Tibial artery (tissue), 4 donors: ENCODE measurements around the gene ASIC1.
A peak's percentile ranks its signal among the peaks of the same experiment; 100 is the strongest.
"Not testable (repeated sequence)": the region's sequence is repeated elsewhere in the genome, so short reads cannot be mapped to it uniquely, and the experiment has no call there.

Source experiments
- DNase-seq, 2 donors: peaks; one replicate each; pipeline ENCODE4 v3.0.0-alpha.2; 2019
- H3K27ac ChIP-seq, 2 donors: fragments of 200-600 bp; sonication (generic) in 1 of 2; 1 replicate in 1 of 2; 2 replicates in 1 of 2; pipeline ENCODE4 v1.5.1; 2018 to 2019; ENCODE audit warnings: mild to moderate bottlenecking in 1 of 2
- H3K27me3 ChIP-seq, 2 donors: fragments of 200-600 bp; sonication (generic) in 1 of 2; one replicate each; pipeline versions ENCODE4 v1.5.1 to v1.6.0; 2016 to 2019
- H3K36me3 ChIP-seq, 3 donors: fragments of 200-600 bp; sonication (generic) in 2 of 3; one replicate each; pipeline ENCODE4 v1.5.1; 2016 to 2019; ENCODE audit warnings: mild to moderate bottlenecking in 2 of 3
- H3K4me1 ChIP-seq, 4 donors: fragments of 200-600 bp; sonication (generic) in 2 of 4; 1 replicate in 3 of 4; 2 replicates in 1 of 4; pipeline ENCODE4 v1.5.1; 2016 to 2019
- H3K4me3 ChIP-seq, 2 donors: fragments of 200-600 bp; sonication (generic) in 1 of 2; 1 replicate in 1 of 2; 2 replicates in 1 of 2; pipeline ENCODE4 v1.5.1; 2018 to 2019; ENCODE audit warnings: mild to moderate bottlenecking in 2 of 2
- H3K9me3 ChIP-seq, 3 donors: fragments of 200-600 bp; sonication (generic) in 1 of 3; one replicate each; pipeline ENCODE4 v1.5.1; 2016 to 2019
- intact Hi-C: fragments of 100-400 bp; cut with DNase I; formaldehyde crosslinking; loops from one replicate; pipeline ENCODE4 v1.15.0; 2023; ENCODE audit warnings: low total_unique reads
- TF ChIP-seq, protein P1 (sequence below), 2 experiments: fragments of 200-600 bp in 1 of 2; fragments of 450-650 bp in 1 of 2; IDR thresholded peaks; one replicate each; pipeline ENCODE4 v1.5.1; 2017 to 2019; ENCODE audit warnings: antibody characterized with exemption in 2 of 2, mild to moderate bottlenecking in 1 of 2, moderate library complexity in 1 of 2

Gene ASIC1

DNA sequence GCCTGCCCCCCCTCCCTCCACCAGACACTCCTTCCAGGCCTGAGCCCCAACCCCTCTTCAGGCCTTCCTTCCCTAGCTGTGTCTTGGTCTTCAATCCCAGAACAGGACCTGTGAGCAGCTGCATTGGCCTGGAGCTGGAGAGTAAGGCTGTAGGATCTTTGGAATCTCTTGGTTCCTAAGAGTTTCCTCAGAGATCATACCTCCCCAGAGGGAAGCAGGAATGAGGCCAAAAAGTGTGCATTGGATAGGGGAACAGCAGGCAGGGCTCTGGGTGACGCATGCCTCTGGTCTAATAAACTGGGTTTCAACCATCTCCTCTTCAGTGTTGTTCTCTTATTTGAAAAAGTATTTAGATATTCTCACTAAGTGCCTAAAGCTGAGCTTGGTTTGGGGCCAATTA is 25.9 kb downstream of the ASIC1 start:
- Histone ChIP-seq H3K9me3 (no peaks in the 10 kb centered on the region), H3K27ac (peak overlapping the region in 1 of 2 donors; percentile 91)
- TF ChIP-seq, protein P1, sequence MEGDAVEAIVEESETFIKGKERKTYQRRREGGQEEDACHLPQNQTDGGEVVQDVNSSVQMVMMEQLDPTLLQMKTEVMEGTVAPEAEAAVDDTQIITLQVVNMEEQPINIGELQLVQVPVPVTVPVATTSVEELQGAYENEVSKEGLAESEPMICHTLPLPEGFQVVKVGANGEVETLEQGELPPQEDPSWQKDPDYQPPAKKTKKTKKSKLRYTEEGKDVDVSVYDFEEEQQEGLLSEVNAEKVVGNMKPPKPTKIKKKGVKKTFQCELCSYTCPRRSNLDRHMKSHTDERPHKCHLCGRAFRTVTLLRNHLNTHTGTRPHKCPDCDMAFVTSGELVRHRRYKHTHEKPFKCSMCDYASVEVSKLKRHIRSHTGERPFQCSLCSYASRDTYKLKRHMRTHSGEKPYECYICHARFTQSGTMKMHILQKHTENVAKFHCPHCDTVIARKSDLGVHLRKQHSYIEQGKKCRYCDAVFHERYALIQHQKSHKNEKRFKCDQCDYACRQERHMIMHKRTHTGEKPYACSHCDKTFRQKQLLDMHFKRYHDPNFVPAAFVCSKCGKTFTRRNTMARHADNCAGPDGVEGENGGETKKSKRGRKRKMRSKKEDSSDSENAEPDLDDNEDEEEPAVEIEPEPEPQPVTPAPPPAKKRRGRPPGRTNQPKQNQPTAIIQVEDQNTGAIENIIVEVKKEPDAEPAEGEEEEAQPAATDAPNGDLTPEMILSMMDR (IDR thresholded peaks at IDR 0.05): no peak

DNA sequence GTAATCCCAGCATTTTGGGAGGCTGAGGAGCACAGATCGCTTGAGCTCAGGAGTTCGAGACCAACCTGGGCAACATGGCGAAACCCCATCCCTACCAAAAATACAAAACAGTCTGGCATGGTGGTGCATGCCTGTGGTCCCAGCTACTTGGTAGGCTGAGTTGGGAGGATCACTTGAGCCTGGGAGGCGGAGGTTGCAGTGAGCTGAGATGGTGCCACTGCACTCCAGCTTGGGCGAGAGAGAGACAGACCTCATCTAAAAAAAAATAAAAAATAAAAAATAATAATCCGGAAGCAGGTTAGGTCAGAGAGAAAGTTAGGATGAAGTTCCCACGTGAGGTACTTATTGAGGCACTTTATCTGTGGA is 27.0 kb downstream of the ASIC1 start:
- DNase-seq, H3K27me3 ChIP-seq, H3K9me3 ChIP-seq: not testable (repeated sequence)
- Histone ChIP-seq H3K27ac (peak overlapping the region; percentile 91 to 95), H3K36me3 (peaks cover 15 to 29% (median 27%) of the 10 kb centered on the region in 3 donors), H3K4me3 (peak overlapping the region; percentile 73 to 87), H3K4me1 (peaks cover 0 to 25% (median 16%) of the 10 kb centered on the region in 4 donors)
- intact Hi-C loops: loop anchor here (2.0 kb wide), 1 partner anchor 26 kb away; no protein-coding TSS in a partner anchor

More for the DNA sequence above, 25.9 kb downstream of the ASIC1 start:
- H3K27me3 ChIP-seq: no peaks in the 10 kb centered on the region
- peaks cover 0 to 21% (median 15%) of the 10 kb centered on the region in 4 donors for H3K4me1 ChIP-seq
- H3K36me3 ChIP-seq: peaks cover 8 to 18% (median 18%) of the 10 kb centered on the region in 3 donors
- DNase-seq: no peak
- no peak overlapping the region for H3K4me3 ChIP-seq
- intact Hi-C loops: no loop called here

DNA sequence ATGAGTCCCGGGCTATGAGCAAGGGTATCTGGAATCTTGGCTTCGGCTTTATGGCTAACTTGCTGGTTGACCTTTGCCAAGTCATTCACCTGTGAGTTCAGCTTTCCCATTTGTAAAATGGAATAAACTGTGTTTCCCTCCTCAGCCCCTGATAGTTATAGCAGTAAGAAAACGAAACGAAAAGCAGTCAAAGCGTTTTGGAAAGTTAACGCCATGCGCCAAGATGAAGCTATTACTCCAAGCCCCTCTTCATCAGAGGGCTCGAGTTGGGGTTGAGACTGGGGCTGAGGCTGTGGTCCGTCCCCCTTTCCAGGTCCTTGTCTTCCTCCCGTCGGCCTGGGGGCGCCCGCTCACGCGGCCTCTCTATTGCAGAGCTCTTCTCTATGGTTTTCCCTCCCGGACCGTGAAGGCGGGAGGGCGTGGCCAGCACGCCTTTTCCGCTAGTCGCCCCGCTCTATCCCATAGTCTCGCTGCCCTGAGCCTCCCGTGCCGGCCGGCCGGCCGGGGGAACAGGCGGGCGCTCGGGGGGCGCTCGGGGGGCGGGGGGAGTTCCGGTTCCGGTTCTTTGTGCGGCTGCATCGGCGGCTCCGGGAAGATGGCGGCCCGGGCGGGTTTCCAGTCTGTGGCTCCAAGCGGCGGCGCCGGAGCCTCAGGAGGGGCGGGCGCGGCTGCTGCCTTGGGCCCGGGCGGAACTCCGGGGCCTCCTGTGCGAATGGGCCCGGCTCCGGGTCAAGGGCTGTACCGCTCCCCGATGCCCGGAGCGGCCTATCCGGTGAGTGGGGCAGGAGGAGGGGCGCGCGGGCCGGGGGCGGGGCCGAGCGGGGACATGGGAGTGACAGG is 27.6 kb downstream of the ASIC1 start, which contains the start of gene SMARCD1:
SMARCD1 (plus strand) TSS at position 568 of the 840 bp plus-strand sequence; CDS start at position 596, 28 bp downstream.
- Histone ChIP-seq H3K36me3 (peaks cover 21 to 35% (median 33%) of the 10 kb centered on the region in 3 donors), H3K4me3 (peak within 1 kb of the TSS; percentile 73 to 87), H3K27ac (peak within 1 kb of the TSS; percentile 91 to 95), H3K4me1 (peaks cover 0 to 25% (median 16%) of the 10 kb centered on the region in 4 donors), H3K27me3 (no peaks in the 10 kb centered on the region), H3K9me3 (no peaks in the 10 kb centered on the region)
- TF ChIP-seq, protein P1 (IDR thresholded peaks at IDR 0.05): peak in 1 of 2 experiments; percentile 19
- DNase-seq: peak; percentile 95 to 96
- intact Hi-C loops: loop anchor here (2.0 kb wide), 1 partner anchor 26 kb away; no protein-coding TSS in a partner anchor

DNA sequence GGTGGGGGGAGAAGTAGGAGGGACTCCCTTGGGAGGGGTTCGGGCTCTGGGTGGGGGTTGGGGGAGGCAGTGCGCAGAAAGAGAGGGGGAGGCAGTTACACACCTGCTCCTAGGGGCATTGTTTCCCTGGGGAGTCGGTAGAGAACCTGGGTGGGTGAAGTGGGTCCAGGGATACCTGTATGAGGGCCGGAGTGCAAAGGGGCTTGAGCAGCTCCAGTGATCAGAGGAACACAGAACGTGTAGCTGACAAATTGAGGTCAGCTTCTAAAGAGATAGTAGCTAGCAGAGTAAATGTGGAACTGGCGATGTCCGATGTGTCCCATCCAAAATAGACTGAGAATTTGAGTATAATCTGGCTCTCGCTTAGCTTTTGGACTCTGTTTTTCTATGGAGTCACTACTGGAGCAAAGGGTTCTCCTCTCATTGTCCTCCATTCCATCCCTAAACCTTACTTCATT is 28.2 kb downstream of the ASIC1 start:
- Histone ChIP-seq H3K36me3 (peaks cover 27 to 41% (median 40%) of the 10 kb centered on the region in 3 donors), H3K9me3 (no peaks in the 10 kb centered on the region), H3K4me1 (peaks cover 0 to 25% (median 16%) of the 10 kb centered on the region in 4 donors), H3K27me3 (no peaks in the 10 kb centered on the region), H3K4me3 (peak overlapping the region; percentile 73 to 87), H3K27ac (peak overlapping the region; percentile 91 to 95)
- intact Hi-C loops: loop anchor here (2.0 kb wide), 1 partner anchor 25 kb away; no protein-coding TSS in a partner anchor
- DNase-seq: no peak
- TF ChIP-seq, protein P1 (IDR thresholded peaks at IDR 0.05): no peak

DNA sequence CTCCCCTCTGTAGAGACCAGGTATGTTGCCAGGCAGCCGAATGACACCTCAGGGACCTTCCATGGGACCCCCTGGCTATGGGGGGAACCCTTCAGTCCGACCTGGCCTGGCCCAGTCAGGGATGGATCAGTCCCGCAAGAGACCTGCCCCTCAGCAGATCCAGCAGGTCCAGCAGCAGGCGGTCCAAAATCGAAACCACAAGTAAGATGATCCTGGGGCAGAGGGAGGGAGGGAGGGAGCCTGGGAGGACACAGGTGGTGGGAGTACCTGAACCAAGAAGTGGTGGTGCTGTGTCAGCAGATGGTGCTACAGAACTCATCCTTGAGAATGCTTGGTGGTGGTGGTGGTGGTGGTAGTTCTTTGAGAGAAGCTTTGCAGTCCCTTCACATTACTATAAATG is 28.8 kb downstream of the ASIC1 start:
- TF ChIP-seq, protein P1 (IDR thresholded peaks at IDR 0.05): no peak

DNA sequence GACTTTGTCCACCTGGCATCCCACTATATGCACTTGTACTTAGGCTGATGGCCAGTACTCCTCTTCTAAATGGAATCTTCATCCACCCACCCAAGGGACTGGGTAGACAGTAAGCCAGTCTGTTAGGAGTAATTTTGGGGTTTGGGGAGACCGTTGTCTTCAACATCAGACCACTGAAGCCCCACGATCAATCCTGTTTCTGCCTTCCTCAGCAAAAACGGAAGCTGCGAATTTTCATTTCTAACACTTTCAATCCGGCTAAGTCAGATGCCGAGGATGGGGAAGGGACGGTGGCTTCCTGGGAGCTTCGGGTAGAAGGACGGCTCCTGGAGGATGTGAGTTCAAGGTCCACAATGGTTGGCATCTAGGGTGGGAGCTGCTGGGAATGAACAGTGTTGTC is 29.8 kb downstream of the ASIC1 start:
- Histone ChIP-seq H3K36me3 (peaks cover 40 to 56% (median 53%) of the 10 kb centered on the region in 3 donors), H3K4me1 (peaks cover 0 to 20% (median 16%) of the 10 kb centered on the region in 4 donors), H3K27ac (no peak overlapping the region), H3K27me3 (no peaks in the 10 kb centered on the region), H3K4me3 (no peak overlapping the region), H3K9me3 (no peaks in the 10 kb centered on the region)
- intact Hi-C loops: no loop called here
- DNase-seq: no peak
- TF ChIP-seq, protein P1 (IDR thresholded peaks at IDR 0.05): no peak

More for the DNA sequence above, 28.8 kb downstream of the ASIC1 start:
- Histone ChIP-seq H3K4me1 (peaks cover 0 to 20% (median 16%) of the 10 kb centered on the region in 4 donors), H3K4me3 (peak overlapping the region; percentile 73 to 87), H3K9me3 (no peaks in the 10 kb centered on the region), H3K27me3 (no peaks in the 10 kb centered on the region), H3K27ac (peak overlapping the region; percentile 91 to 95), H3K36me3 (peaks cover 31 to 46% (median 45%) of the 10 kb centered on the region in 3 donors)
- intact Hi-C loops: no loop called here
- DNase-seq: no peak
